K562 (cell line): Measurements from ENCODE around the gene ENOX2. TPM values are rescaled to one million over a fixed set of nuclear protein-coding genes. Genes with fewer than 3 reads are reported as not detected.

Source experiments
- CHD1 ChIP-seq: fragments of 200-600 bp; sonication (generic); IDR thresholded peaks from one replicate; pipeline ENCODE4 v1.6.1; 2012; ENCODE audit warnings: mild to moderate bottlenecking, moderate library complexity, low read length, inconsistent platforms
- ETV6 ChIP-seq, 3 experiments: fragments of 150-350 bp in 1 of 3; sonication (generic) in 1 of 3; formaldehyde crosslinking in 1 of 3; IDR thresholded peaks; 2 replicates each; pipeline versions ENCODE4 v1.6.1 to v1.8.0; 2014 to 2022; ENCODE audit warnings: borderline replicate concordance in 2 of 3, low read depth in 2 of 3, antibody characterized with exemption in 1 of 3, low read length in 1 of 3, mild to moderate bottlenecking in 1 of 3, missing genetic modification reagents in 1 of 3
- GATA2 ChIP-seq: sonication (generic); formaldehyde crosslinking; IDR thresholded peaks from 2 replicates; pipeline ENCODE4 v1.4.0; 2020; ENCODE audit warnings: mild to moderate bottlenecking, missing genetic modification reagents
- PML ChIP-seq: IDR thresholded peaks from 2 replicates; pipeline ENCODE4 v1.6.1; 2012; ENCODE audit warnings: low read length, inconsistent platforms
- SIN3B ChIP-seq: fragments of 450-650 bp; IDR thresholded peaks from 2 replicates; pipeline ENCODE4 v1.6.1; 2017; ENCODE audit warnings: low read depth, mild to moderate bottlenecking, moderate library complexity
- SPI1 ChIP-seq: IDR thresholded peaks from 2 replicates; pipeline ENCODE4 v1.6.1; 2011; ENCODE audit warnings: low read depth, low read length, control low read depth, borderline replicate concordance
- THRAP3 ChIP-seq: fragments of 450-650 bp; IDR thresholded peaks from 2 replicates; pipeline ENCODE4 v1.6.1; 2016; ENCODE audit warnings: mild to moderate bottlenecking, inconsistent platforms, borderline replicate concordance
- ZZZ3 ChIP-seq: fragments of 450-650 bp; IDR thresholded peaks from 2 replicates; pipeline ENCODE4 v1.6.1; 2016; ENCODE audit warnings: antibody characterized with exemption, mild to moderate bottlenecking, moderate library complexity
- polyA plus RNA-seq, 8 experiments: library from polyadenylated mRNA; depleted of rRNA in 4 of 8; stranded (reverse) in 5 of 8; unstranded in 3 of 8; fragments of >200 nt; fragmentation: Nextera tagmentation in 2 of 8; fragmentation: Illumina TruSeq in 1 of 8; extraction: Ambion mirVana in 2 of 8; extraction: Trizol in 1 of 8; gene quantifications; 2 replicates each; pipeline versions ENCODE4 v1.2.1 to v1.2.3, GENCODE V29; 2011 to 2014; ENCODE audit warnings: inconsistent platforms in 1 of 8, missing spikeins in 1 of 8
- total RNA-seq, 7 experiments: library from RNA; depleted of rRNA in 6 of 7; stranded (reverse); fragments of >200 nt in 6 of 7; fragmentation: Illumina TruSeq in 2 of 7; extraction: Trizol in 2 of 7; gene quantifications; 2 replicates each; pipeline versions ENCODE4 v1.2.1 to v1.2.3, GENCODE V29; 2011 to 2021; ENCODE audit warnings: low replicate concordance in 1 of 7
- TF ChIP-seq, protein P1 (sequence below): fragments of 450-650 bp; IDR thresholded peaks from one replicate; pipeline ENCODE4 v1.6.1; 2018; ENCODE audit warnings: mild to moderate bottlenecking, moderate library complexity; ENCODE audit not compliant: partially characterized antibody
- TF ChIP-seq, protein P2 (sequence below): fragments of 450-650 bp; formaldehyde crosslinking; IDR thresholded peaks from 2 replicates; pipeline ENCODE4 v1.4.0; 2022; ENCODE audit warnings: missing genetic modification characterization
- TF ChIP-seq, protein P3 (sequence below): fragments of 200-800 bp; sonication (Bioruptor generic); IDR thresholded peaks from 2 replicates; pipeline ENCODE4 v1.6.1; 2017; ENCODE audit warnings: missing genetic modification characterization, missing compliant biosample characterization
- TF ChIP-seq, protein P4 (sequence below): fragments of 450-650 bp; IDR thresholded peaks from 2 replicates; pipeline ENCODE4 v1.6.1; 2017; ENCODE audit warnings: antibody characterized with exemption
- TF ChIP-seq, protein P5 (sequence below): fragments of 450-650 bp; formaldehyde crosslinking; IDR thresholded peaks from 2 replicates; pipeline ENCODE4 v1.4.0; 2022; ENCODE audit warnings: mild to moderate bottlenecking, moderate library complexity
- TF ChIP-seq, protein P6 (sequence below), 2 experiments: fragments of 150-350 bp in 1 of 2; IDR thresholded peaks; 2 replicates each; pipeline ENCODE4 v1.6.1; 2012 to 2016; ENCODE audit warnings: low read depth in 2 of 2, low read length in 2 of 2, mild to moderate bottlenecking in 1 of 2, moderate library complexity in 1 of 2

ENOX2 gene
- total and polyA plus RNA-seq, 9 of the 15 experiments (the other 6 are each of a cell fraction or from before 2014, with no cell fraction given), result 6.1 to 24.0 (median 13.8) TPM

DNA sequence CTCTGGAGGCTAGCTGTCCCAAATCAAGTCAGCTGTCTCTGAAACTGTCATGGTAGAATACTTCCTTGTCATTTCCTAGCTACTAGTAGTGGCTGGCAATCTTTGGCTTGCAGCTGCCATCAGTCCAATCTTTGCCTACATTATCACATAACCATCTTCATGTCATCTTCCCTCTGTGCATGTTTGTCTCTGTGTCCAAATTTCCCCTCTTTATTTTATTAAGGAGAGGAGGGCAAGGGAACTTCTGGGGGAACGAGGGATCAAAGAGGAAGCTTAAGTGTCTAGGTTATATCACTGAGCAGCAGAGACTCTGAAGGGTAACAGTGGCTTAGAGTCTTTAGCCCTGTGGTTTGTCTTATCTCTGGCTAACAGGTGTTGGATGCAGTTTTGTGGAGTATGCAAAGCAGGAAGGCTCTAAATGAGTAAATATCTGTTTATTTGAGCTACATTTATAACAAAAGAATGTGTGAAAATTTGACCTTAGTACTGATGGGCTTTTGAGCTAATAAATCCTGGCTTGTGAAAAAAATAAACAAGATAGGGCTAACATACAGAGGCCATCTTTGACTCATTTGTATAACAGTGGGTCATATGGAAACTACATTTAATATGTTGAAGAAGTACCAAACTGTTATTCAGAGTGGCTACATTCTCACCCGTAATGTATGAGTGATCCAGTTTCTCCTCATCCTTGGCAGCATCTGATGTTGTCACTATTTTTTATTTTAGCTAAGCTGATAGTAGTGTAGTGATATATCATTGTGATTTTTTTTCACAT, 49.4 kb upstream of the ENOX2 start (continued):
- TF ChIP-seq, protein P1, sequence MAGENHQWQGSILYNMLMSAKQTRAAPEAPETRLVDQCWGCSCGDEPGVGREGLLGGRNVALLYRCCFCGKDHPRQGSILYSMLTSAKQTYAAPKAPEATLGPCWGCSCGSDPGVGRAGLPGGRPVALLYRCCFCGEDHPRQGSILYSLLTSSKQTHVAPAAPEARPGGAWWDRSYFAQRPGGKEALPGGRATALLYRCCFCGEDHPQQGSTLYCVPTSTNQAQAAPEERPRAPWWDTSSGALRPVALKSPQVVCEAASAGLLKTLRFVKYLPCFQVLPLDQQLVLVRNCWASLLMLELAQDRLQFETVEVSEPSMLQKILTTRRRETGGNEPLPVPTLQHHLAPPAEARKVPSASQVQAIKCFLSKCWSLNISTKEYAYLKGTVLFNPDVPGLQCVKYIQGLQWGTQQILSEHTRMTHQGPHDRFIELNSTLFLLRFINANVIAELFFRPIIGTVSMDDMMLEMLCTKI, result no peak
- TF ChIP-seq PML, result peak; percentile 94
- TF ChIP-seq, protein P2, sequence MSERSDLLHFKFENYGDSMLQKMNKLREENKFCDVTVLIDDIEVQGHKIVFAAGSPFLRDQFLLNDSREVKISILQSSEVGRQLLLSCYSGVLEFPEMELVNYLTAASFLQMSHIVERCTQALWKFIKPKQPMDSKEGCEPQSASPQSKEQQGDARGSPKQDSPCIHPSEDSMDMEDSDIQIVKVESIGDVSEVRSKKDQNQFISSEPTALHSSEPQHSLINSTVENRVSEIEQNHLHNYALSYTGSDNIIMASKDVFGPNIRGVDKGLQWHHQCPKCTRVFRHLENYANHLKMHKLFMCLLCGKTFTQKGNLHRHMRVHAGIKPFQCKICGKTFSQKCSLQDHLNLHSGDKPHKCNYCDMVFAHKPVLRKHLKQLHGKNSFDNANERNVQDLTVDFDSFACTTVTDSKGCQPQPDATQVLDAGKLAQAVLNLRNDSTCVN (CRISPR knock-in tag), result no peak
- TF ChIP-seq ZZZ3, result no peak
- TF ChIP-seq ETV6 (IDR thresholded peaks at IDR 0.05; ENCODE audit: borderline replicate concordance in 1 of 2, low read depth in 2 of 2, low read length in 1 of 2), result peak in 1 of 2 experiments; percentile 77; a peak in 2 of 4 replicates
- no peak for TF ChIP-seq ETV6 (CRISPR knock-in tag; IDR thresholded peaks at IDR 0.05; ENCODE audit: borderline replicate concordance)
- no peak for TF ChIP-seq SPI1
- TF ChIP-seq, protein P3, sequence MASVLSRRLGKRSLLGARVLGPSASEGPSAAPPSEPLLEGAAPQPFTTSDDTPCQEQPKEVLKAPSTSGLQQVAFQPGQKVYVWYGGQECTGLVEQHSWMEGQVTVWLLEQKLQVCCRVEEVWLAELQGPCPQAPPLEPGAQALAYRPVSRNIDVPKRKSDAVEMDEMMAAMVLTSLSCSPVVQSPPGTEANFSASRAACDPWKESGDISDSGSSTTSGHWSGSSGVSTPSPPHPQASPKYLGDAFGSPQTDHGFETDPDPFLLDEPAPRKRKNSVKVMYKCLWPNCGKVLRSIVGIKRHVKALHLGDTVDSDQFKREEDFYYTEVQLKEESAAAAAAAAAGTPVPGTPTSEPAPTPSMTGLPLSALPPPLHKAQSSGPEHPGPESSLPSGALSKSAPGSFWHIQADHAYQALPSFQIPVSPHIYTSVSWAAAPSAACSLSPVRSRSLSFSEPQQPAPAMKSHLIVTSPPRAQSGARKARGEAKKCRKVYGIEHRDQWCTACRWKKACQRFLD (CRISPR knock-in tag), result peak; percentile 75; the same call in 1 of the 2 replicates
- TF ChIP-seq, protein P4, sequence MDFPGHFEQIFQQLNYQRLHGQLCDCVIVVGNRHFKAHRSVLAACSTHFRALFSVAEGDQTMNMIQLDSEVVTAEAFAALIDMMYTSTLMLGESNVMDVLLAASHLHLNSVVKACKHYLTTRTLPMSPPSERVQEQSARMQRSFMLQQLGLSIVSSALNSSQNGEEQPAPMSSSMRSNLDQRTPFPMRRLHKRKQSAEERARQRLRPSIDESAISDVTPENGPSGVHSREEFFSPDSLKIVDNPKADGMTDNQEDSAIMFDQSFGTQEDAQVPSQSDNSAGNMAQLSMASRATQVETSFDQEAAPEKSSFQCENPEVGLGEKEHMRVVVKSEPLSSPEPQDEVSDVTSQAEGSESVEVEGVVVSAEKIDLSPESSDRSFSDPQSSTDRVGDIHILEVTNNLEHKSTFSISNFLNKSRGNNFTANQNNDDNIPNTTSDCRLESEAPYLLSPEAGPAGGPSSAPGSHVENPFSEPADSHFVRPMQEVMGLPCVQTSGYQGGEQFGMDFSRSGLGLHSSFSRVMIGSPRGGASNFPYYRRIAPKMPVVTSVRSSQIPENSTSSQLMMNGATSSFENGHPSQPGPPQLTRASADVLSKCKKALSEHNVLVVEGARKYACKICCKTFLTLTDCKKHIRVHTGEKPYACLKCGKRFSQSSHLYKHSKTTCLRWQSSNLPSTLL, result no peak
- TF ChIP-seq, protein P5, sequence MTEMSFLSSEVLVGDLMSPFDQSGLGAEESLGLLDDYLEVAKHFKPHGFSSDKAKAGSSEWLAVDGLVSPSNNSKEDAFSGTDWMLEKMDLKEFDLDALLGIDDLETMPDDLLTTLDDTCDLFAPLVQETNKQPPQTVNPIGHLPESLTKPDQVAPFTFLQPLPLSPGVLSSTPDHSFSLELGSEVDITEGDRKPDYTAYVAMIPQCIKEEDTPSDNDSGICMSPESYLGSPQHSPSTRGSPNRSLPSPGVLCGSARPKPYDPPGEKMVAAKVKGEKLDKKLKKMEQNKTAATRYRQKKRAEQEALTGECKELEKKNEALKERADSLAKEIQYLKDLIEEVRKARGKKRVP (CRISPR knock-in tag), result no peak
- TF ChIP-seq SIN3B, result no peak
- TF ChIP-seq, protein P6, sequence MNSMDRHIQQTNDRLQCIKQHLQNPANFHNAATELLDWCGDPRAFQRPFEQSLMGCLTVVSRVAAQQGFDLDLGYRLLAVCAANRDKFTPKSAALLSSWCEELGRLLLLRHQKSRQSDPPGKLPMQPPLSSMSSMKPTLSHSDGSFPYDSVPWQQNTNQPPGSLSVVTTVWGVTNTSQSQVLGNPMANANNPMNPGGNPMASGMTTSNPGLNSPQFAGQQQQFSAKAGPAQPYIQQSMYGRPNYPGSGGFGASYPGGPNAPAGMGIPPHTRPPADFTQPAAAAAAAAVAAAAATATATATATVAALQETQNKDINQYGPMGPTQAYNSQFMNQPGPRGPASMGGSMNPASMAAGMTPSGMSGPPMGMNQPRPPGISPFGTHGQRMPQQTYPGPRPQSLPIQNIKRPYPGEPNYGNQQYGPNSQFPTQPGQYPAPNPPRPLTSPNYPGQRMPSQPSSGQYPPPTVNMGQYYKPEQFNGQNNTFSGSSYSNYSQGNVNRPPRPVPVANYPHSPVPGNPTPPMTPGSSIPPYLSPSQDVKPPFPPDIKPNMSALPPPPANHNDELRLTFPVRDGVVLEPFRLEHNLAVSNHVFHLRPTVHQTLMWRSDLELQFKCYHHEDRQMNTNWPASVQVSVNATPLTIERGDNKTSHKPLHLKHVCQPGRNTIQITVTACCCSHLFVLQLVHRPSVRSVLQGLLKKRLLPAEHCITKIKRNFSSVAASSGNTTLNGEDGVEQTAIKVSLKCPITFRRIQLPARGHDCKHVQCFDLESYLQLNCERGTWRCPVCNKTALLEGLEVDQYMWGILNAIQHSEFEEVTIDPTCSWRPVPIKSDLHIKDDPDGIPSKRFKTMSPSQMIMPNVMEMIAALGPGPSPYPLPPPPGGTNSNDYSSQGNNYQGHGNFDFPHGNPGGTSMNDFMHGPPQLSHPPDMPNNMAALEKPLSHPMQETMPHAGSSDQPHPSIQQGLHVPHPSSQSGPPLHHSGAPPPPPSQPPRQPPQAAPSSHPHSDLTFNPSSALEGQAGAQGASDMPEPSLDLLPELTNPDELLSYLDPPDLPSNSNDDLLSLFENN (IDR thresholded peaks at IDR 0.05; ENCODE audit: low read depth in 2 of 2, low read length in 2 of 2), result peak in 1 of 2 experiments; percentile 85; a peak in 2 of 4 replicates
- TF ChIP-seq CHD1, result no peak
- no peak for TF ChIP-seq THRAP3
- TF ChIP-seq GATA2 (CRISPR knock-in tag), result peak; percentile 94
